RWPE1 (cell line): Measurements from ENCODE around the gene NIPBL.
"Not testable (repeated sequence)": the region's sequence is repeated elsewhere in the genome, so short reads cannot be mapped to it uniquely, and the experiment has no call there.

Experiments
- CTCF ChIA-PET: fragments of 350-600 bp; sonication (Branson Sonifier 250); formaldehyde crosslinking; extraction: SDS; loops from one replicate; lab custom pipeline; 2021; lab: Yijun Ruan, JAX
- POLR2A ChIA-PET: fragments of 400-600 bp; formaldehyde crosslinking; extraction: SDS; loops from one replicate; lab custom pipeline; 2020; ENCODE audit warnings: antibody characterized with exemption; ENCODE audit not compliant: low non-redundant PET; lab: Yijun Ruan, JAX
- DNase-seq: peaks from one replicate; pipeline ENCODE4 v3.0.0; 2012; ENCODE audit warnings: low spot score
- H3K27ac ChIP-seq: fragments of 450-650 bp; 2 replicates; pipeline ENCODE4 v1.5.1; 2017
- TF ChIP-seq, protein P1 (sequence below): fragments of 450-650 bp; conservative IDR thresholded peaks from 2 replicates; pipeline ENCODE4 v1.5.1; 2017; ENCODE audit warnings: low read depth, mild to moderate bottlenecking

The NIPBL gene

DNA sequence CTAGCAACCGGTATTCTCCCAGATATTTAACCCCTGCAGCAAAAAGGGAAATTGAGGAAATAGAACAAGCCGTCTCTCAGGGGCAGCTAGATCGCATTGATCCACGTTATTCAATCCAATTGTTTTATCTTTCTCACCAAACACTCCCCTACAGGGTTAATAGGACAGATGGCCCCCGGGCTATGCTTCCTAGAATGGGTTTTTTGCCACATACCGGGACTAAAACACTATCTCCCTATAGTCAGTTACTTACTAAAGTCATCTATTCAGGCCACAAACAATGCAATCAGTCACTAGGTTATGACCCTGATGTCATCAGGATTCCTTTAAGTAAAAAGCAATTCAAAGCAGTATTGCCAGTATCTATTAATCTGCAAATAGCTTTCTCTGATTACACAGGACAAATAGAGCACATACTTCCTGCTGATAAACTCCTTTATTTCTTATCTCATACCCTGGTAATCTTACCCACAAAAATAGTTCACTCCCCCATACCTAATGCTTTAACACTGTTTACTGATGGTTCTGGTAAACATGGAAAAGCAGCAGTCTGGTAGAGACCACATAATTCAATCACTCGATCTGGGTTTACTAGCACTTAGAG lies 213.7 kb downstream of the NIPBL start:
- TF ChIP-seq, protein P1, sequence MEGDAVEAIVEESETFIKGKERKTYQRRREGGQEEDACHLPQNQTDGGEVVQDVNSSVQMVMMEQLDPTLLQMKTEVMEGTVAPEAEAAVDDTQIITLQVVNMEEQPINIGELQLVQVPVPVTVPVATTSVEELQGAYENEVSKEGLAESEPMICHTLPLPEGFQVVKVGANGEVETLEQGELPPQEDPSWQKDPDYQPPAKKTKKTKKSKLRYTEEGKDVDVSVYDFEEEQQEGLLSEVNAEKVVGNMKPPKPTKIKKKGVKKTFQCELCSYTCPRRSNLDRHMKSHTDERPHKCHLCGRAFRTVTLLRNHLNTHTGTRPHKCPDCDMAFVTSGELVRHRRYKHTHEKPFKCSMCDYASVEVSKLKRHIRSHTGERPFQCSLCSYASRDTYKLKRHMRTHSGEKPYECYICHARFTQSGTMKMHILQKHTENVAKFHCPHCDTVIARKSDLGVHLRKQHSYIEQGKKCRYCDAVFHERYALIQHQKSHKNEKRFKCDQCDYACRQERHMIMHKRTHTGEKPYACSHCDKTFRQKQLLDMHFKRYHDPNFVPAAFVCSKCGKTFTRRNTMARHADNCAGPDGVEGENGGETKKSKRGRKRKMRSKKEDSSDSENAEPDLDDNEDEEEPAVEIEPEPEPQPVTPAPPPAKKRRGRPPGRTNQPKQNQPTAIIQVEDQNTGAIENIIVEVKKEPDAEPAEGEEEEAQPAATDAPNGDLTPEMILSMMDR, result no peak
- H3K27ac ChIP-seq, result no peak overlapping the region
- CTCF ChIA-PET, result no interaction called here
- POLR2A ChIA-PET, result no interaction called here
- DNase-seq, result no peak

DNA sequence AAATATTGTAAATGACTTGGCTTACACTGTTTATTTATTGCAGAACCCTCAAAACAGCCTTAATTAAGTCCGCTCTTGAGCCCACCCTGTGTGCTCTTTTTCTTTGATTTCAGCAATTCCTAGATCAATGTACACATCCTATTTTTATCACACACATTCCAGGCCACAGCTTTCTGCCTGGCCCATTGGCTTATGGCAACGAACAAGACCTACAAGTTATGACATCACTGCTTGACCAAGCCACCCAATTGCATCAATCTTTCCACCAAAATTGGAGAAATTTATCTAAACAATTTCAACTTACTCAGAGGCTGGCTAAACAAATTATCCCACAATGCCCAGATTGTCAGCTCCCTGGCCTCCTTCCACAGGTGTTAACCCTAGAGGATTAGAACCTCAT lies 214.2 kb downstream of the NIPBL start:
- no peak overlapping the region for H3K27ac ChIP-seq
- DNase-seq, result no peak
- TF ChIP-seq, protein P1, result no peak
- CTCF ChIA-PET, result no interaction called here
- POLR2A ChIA-PET, result no interaction called here

DNA sequence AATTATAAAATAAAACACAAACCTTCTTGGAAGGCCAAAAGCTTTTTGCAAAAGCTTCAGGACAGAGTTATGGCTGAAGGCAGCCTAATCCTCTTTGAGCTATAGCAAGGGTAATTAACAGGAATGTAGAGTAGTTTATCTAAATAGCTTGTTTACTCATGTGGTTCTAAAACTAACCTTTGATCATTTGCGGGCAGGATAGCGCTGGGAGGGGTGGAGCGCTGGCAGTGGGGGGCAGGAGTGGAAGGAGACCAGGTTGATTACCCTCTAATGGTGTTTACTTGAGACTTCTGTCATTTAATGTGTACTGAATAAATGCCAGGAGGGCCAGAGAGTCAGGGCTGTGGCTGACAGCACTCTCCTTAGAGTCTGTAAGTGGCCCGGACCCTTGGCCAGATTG lies 217.2 kb downstream of the NIPBL start:
- POLR2A ChIA-PET, CTCF ChIA-PET, DNase-seq: not testable (repeated sequence)

DNA sequence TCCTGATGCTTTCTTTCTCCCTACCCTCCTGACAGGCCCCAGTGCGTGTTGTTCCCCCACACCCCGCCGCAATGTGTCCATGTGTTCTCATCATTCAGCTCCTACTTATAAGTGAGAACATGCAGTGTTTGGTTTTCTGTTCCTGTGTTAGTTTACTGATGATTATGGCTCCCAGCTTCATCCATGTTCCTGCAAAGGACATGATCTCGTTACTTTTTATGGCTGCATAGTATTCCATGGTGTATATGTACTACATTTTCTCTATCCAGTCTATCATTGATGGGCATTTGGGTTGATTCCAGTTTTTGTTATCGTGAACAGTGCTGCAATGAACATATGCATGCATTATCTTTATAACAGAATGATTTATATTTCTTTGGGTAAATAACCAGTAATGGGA lies 222.7 kb downstream of the NIPBL start:
- POLR2A ChIA-PET, H3K27ac ChIP-seq, CTCF ChIA-PET, DNase-seq: not testable (repeated sequence)

More for the DNA sequence above, 217.2 kb downstream of the NIPBL start:
- H3K27ac ChIP-seq, result not testable (repeated sequence)

DNA sequence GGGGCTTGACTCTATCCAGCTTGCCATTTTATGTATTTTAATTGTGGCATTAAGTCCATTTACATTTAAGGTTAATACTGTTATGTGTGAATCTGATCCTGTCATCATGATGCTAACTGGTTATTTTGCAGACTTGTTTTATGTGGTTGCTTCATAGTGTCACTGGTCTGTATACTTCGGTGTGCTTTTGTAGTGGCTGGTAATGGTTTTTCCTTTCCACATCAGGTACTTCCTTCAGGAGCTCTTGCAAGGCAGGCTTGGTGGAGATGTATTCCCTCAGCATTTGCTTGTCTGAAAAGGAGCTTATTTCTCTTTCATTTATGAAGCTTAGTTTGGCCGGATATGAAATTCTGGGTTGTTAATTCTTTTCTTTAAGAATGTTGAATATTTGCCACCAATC lies 226.7 kb downstream of the NIPBL start:
- no peak overlapping the region for H3K27ac ChIP-seq
- ChIA-PET POLR2A (no interaction called here), CTCF (no interaction called here)
- no peak for DNase-seq
- TF ChIP-seq, protein P1, result no peak

DNA sequence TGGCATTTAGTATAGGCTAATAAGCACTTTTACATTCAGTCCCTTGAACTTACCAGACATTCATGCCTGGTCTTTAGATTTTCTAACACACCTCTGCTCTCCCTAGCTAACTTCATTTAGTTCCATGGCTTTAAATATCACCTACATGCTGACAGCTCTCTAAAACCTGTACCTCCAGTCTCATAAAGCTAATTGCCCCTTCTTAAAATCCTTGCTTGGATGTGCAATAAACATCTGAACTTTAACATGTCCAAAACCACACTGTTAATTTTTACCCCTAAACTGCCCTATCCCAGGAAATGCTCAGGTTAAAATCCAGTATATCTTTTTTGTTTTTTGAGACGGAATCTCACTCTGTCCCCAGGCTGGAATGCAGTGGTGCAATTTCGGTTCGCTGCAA lies 232.8 kb downstream of the NIPBL start:
- ChIA-PET POLR2A (no interaction called here), CTCF (no interaction called here)
- DNase-seq, result no peak
- H3K27ac ChIP-seq, result no peak overlapping the region
- TF ChIP-seq, protein P1, result no peak

DNA sequence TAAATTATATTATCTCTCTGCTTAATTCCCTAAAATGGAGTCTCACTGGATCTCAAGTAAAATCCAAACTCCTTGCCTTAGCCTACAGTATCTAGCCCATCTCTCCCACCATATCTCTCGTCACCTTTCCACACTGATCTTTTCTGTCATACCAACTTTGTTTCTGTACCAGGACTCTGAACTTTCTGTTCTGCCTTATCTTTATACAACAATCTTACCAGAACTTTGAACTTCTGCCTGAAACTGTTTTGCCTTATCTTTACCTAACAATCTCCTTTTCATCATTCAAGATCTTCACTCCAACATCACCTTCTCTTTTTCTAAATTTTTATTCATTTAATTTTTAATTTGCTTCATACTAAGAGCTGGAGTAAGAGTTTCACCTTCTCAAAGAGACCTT lies 233.6 kb downstream of the NIPBL start:
- ChIA-PET CTCF (no interaction called here), POLR2A (no interaction called here)
- TF ChIP-seq, protein P1, result no peak
- no peak for DNase-seq
- H3K27ac ChIP-seq, result no peak overlapping the region
